ENCODE measurements around the gene GPR18. TPM values are rescaled to one million over a fixed set of nuclear protein-coding genes. Genes with fewer than 3 reads are reported as not detected.
"Not testable (repeated sequence)": the region's sequence is repeated elsewhere in the genome, so short reads cannot be mapped to it uniquely, and the experiment has no call there.

The GPR18 gene
- polyA plus RNA-seq, 1 donor = 0.14 TPM

GRCh38 chr13:99267927-99268326 lies 9.7 kb upstream of the GPR18 start:
- DNase-seq (ENCODE audit: low read depth) = no peak

DNA sequence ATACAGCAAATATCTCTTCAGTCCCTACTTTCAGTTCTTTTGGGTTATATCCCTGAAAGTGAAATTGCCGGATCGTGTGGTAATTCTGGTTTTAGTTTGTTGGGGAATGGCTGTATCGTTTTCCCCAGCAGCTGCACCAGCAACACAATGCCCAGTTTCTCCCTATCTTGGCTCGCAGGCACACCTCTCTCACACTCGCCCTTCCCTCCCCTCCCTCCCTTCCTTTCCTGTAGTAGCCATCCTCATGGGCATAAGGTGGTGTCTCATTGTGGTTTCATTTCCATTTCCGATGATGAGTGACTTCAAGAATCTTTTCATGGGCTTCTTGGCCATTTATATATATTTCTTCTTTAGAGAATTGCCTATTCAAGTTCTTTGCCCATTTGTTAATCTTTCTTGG lies 8.6 kb upstream of the GPR18 start:
- DNase-seq (ENCODE audit: low read depth) = no peak

GRCh38 chr13:99265821-99266426 lies 7.7 kb upstream of the GPR18 start:
- no peak for DNase-seq (ENCODE audit: low read depth)

DNA sequence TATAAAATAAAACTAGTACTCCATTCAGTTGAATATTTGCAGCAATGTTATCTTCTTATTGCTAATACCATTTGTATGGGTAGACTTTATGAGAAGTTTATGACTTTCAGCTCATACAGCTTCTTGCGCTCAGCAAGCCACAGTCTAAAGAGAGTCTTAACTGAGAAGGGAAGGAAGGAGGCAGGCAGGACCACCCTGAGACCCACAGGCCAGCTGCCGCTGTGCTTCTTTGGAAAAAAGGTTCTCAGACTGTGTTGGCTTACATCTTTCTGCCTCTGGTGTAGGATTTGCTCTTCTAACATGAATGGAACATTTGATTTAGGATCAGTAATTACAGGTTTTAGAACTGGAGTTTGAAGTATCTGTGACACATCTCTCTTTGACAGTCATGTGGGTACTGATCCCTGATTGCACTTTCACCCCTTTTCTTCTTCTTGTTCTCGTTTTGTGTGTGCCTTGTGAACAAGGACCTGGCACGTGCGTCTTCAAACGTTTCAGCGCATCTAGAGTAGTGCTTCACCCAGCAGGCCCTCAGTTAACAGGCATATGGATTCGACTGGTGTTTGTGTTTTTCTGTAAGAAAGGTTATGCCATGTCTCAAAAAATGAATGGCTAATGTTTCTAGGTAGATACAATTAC lies 7.1 kb upstream of the GPR18 start:
- no peak for DNase-seq (ENCODE audit: low read depth)

DNA sequence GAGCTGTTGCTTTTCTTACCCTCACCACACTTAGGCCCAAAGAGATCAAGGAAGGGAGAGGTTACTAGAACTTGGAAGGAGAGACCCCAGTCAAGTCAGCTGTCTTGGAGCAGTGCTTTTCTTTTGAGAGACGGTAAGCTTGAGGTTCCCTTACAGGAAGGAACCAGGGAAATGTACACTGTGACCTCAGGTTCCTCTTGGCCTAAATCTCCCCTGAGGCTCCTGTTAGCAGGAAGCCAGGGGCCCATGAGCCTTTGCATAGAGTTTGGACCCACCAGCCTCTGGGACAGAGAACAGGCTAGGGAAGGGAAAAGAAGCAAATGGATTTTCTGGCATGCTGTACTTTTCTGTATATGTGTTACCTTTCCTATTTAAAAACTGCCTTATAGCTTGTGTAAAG lies 5.9 kb upstream of the GPR18 start:
- DNase-seq (ENCODE audit: low read depth) = no peak

DNA sequence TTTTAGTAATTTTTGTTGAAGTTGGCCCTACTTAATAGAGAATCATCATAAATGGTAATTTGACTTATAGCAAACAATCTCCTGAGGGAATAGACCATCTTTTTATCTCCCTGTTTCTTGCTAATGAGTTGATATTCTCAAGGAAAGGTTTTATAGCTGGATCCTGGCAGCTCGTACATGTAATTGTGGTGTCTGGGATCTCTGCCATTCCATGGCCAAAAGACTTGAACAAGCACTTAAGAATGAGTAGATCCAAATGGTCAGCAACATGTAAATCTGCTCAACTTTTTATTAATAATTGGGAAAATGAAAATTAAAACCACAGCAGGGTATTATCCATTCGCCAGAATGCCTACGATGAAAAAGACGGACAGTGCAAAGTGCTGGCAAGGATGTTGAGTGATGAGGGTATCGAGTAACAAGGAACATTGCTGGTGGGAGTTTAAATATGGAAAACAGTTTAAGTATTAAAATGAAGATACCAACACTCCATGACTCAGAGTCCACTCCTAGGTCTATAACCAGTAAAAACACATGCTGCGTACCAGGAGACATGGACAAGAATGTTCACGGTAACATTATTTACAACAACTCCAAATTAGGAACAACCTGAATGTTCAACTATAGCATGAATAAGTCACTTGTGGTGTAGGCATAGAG lies 5.1 kb upstream of the GPR18 start:
- no peak for DNase-seq (ENCODE audit: low read depth)

GRCh38 chr13:99261059-99261458 lies 2.9 kb upstream of the GPR18 start:
- no peak for DNase-seq (ENCODE audit: low read depth)

- no peak for DNase-seq (ENCODE audit: low read depth)
Measured at GRCh38 chr13:99260216-99260615, 2.0 kb upstream of the GPR18 start.

- no peak for DNase-seq (ENCODE audit: low read depth)
Measured at GRCh38 chr13:99258946-99259345, 767 bp upstream of the GPR18 start.

DNA sequence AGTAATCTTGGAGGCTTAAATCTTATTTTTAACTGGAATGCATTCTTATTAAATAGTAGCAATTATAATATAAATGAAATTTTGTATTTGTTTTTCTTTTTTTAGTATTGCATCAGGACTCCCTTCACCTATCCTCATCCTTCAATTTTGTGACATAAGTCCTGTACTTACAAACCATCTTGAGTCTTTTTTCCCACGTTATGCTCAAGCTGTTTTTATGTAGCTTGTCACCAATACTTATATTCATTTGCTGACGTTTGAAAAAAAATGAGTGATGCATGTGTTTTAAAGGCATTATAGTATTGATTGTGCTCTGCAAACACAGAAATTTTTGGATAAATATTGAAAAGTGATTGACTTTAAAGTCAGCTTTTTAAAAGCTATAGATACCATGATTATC lies 888 bp downstream of the GPR18 start:
- no peak for DNase-seq (ENCODE audit: low read depth)

DNA sequence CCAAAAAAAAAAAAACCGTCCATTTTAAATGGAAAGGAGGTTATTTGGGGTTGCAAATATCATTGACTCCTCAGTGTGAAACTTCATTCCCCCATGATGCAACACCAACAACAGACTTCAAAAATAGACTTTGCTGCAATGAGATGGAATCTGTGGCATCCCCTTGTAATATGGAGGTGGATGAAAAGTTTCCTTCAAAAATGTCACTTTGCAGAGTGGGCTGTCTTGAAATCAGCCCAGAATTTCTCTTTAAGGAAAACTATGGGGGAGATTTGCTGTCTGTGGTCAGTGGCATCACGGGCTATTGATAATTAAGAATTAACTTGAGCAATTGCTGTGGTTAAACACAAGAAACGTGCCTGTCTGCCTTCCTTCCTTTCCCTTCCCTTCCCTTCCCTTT lies 1.5 kb downstream of the GPR18 start:
- no peak for DNase-seq (ENCODE audit: low read depth)

- DNase-seq (ENCODE audit: low read depth) = no peak
Measured at GRCh38 chr13:99256283-99256682, 1.9 kb downstream of the GPR18 start.

DNA sequence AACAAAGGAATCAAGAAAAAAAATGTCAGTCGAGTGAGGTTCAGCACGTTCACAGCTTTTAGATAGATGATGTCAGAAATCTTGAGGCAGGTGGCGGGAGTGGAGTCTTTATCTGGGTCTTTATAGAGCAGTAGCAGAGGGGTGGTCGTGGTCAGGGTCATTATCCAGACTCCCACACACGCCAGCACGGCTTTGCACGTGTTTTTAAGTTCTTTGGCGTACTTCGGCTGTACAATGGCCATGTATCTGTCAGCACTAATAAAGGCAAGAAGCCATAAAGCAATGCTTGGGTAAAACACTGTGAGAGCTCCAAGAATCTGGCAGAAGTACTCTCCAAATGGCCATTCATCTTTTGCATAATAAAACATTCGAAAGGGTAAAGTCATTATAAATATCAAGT lies 2.9 kb downstream of the GPR18 start:
- DNase-seq (ENCODE audit: low read depth) = no peak

- DNase-seq (ENCODE audit: low read depth) = no peak
Measured at GRCh38 chr13:99254830-99255229, 3.3 kb downstream of the GPR18 start.

DNA sequence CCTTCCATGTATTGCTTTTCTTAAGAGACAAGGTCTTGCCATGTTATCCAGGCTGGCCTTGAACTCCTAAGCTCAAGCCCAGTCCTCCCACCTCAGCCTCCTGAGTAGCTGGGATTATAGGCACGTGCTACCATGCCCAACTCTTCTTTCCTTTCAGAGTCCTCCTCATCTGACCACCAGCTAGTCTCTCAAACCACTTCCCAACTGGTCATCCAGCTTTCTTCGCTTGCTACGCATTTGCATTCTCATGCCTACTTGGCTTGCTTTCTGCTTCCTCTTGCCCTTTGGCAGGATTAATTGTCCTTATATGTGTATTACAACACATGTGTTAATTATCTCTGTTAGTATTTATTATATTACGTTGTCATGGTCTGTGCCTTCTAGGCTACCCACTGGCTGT lies 6.3 kb downstream of the GPR18 start:
- DNase-seq (ENCODE audit: low read depth) = no peak

DNA sequence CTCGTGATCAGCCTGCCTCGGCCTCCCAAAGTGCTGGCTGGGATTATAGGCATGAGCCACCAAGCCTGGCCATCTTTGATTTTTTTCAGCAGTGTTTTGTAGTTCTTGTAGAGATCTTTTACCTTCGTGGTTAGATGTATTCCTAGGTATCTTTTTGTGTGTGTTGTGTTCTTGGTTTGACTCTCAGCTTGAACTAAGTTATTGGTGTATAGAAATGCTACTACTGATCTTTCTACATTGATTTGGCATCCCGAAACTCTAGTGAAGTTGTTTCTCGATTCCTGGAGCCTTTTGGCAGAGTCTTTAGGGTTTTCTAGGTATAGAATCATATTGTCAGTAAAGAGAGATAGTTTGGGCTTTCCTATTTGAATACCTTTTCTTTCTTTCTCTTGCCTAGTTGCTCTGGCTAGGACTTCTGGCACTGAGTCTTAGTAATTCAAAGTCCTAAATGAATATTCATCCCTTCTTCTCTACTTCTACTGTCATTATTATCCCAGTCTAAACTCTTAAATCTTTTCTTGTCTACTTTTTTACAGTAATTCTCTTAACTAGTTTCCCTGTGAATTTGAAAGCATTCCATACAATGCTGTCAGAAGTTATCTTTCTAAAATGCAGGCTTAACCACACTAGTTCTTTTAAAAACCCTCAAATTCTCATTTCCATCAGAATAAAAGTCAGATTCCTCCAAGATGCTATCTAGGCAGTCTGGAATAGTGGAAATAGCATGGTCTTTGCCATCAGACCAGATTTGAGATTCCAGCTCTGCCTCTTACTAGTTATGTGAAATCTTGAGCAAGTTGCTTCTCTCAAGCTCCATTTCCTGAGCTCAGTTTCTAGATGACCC lies 7.0 kb downstream of the GPR18 start:
- no peak for DNase-seq (ENCODE audit: low read depth)

GRCh38 chr13:99249606-99250005 lies 8.6 kb downstream of the GPR18 start:
- DNase-seq (ENCODE audit: low read depth) = not testable (repeated sequence)

DNA sequence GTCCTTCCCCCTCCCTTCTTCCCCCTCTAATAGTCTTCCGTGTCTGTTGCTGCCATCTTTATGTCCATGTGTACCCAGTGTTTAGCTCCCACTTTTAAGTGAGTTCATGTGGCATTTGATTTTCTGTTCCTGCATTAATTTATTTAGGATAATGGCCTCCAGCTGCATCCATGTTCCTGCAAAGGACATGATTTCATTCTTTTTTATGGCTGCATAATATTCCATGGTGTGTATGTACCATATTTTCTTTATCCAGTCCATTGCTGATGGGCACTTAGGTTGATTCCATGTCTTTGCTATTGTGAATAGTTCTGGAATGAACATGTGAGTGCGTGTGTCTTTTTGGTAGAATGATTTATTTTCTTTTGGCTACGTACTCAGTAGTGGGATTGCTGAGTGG lies 9.0 kb downstream of the GPR18 start:
- not testable (repeated sequence) for DNase-seq (ENCODE audit: low read depth)

- DNase-seq (ENCODE audit: low read depth) = no peak
Measured at GRCh38 chr13:99246100-99246499, 12.1 kb downstream of the GPR18 start.

GRCh38 chr13:99237981-99238662 lies 20.1 kb downstream of the GPR18 start:
- no peak for DNase-seq (ENCODE audit: low read depth)

- no peak for DNase-seq (ENCODE audit: low read depth)
Measured at GRCh38 chr13:99231721-99232120, 26.5 kb downstream of the GPR18 start.

- no peak for DNase-seq (ENCODE audit: low read depth)
Measured at GRCh38 chr13:99230991-99231390, 27.2 kb downstream of the GPR18 start.
